Measurements from ENCODE around the gene INPP1.

Gene INPP1

DNA sequence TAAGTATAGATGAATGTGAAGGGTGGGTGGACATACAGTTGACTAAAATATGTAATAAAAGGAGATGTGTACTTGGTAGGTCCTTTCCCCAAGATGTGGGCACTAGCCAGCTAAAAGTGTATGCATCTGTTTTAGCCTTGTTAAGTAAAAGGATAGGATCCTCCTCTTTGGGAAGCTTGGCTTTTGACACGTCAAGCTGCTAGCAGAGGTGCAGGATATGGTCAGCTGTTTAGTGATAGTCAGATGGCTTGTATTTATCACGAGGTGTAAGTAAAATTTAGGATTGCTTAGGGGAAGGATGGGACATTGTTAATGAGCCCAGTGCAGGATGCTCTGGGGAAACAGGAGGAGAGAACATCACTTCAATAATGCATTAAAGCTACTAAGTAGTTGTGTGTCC is 66.2 kb downstream of the INPP1 start:
- no peak for DNase-seq (ENCODE audit: low spot score)

DNA sequence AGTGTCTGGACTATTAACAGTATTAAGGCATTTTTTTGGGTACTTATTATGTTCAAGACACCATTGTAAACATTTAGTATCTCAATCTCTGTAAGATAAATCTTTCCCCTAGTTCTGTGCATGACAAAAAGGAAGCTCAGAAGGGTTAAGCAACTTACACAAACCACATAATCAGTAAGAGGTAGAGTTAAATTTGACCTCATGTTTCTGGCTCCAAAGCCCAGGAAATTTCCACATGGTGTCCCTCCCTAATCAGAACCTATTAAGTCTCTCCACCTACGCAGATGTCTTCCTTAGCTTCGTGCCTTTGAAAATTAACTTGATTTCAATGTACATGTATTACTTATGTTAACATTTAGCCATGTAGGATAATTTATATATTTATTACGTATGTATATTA is 66.8 kb downstream of the INPP1 start:
- DNase-seq (ENCODE audit: low spot score) = no peak

GRCh38 chr2:190412966-190413365 is 69.6 kb downstream of the INPP1 start:
- no peak for DNase-seq (ENCODE audit: low spot score)

DNA sequence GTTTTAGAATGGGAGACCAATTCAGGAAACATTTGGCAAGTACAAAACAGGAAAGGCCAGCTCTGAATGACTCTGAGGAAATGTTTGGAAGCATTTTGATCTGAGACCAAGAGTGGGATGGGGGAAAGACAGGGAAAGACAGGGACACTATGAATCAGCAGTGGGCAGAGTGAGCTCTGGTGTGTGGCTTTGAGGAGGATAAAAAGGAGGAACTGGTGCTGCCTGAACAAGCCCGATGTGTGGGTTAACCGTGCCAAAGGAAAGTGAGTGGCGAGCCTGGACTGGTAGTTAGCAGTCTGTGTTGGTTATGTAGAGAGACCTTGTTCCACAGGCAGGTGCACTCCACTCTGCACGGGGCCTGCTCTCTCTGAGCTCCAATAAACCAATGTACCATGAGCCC is 70.0 kb downstream of the INPP1 start:
- no peak for DNase-seq (ENCODE audit: low spot score)

GRCh38 chr2:190415251-190415650 is 71.9 kb downstream of the INPP1 start:
- DNase-seq (ENCODE audit: low spot score) = no peak

- no peak for DNase-seq (ENCODE audit: low spot score)
Observed at GRCh38 chr2:190415794-190416775, 72.7 kb downstream of the INPP1 start.

DNA sequence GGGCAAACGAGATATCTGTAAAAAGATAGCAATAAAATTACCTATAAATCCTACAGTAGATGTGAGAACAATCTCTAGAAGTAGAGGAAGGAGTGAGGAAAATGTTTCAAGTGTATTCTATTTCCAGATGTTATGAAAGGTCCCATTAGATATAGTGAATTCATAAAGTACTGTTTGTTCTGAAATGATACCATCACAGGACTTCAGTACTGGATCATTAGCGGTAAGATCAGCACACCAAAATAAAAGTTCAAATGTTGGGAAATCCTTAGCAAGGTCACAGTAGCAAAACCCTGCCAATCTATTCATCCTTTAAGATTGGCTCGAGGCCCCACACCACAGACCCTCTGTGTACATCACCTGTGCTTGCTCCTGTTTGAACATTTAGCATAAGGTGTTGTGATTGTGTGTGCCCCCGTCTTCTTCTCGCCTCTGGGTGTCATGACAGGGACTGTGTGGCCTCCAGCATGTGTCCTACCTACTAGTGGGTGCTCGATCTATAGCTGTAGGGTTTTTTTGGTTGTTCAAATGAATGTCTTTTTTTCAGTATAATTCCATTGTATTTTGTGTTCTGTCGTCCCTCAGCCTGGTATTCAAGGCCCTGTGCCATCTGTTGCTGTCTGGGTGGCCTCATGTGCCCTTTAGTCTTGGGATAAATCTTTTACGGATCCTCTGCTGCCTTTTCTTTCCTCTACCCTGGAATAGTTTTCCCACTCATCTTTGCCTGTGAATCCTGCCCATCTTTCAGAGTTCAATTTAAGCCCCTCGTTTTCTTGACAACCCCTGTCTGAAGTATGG is 73.9 kb downstream of the INPP1 start:
- DNase-seq (ENCODE audit: low spot score) = no peak

DNA sequence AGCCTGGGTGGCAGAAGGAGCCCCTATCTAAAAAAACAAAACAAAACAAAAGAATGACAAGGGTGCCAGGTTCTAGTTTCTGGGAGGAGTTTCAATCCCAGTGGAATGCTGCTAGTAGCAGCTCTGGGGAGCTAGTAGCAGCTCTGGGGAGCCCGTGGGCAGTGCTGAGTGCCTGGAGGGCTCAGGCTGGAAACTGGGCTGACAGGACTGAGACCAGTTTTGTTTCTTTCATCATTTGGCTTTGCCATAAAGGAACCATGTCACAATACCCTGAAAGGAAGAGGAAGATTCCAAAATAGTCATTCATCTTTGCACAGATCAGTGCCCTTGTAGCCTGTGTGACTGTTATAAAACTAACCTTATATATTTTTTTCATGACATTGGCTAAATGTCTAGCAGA is 75.3 kb downstream of the INPP1 start:
- DNase-seq (ENCODE audit: low spot score) = no peak

GRCh38 chr2:190420801-190421200 is 77.4 kb downstream of the INPP1 start:
- DNase-seq (ENCODE audit: low spot score) = no peak
